ENCODE measurements around the gene CEP89.

- TF ChIP-seq POLR2A (IDR thresholded peaks at IDR 0.05) (no peak), CTCF (IDR thresholded peaks at IDR 0.05) (no peak)
Measured at GRCh38 chr19:32864318-32865007, 107.3 kb downstream of the CEP89 start.
